ENCODE measurements around the gene FLOT2. TPM values are rescaled to one million over a fixed set of nuclear protein-coding genes. Genes with fewer than 3 reads are reported as not detected.
A peak's percentile ranks its signal among the peaks of the same experiment; 100 is the strongest.
"Not testable (repeated sequence)": the region's sequence is repeated elsewhere in the genome, so short reads cannot be mapped to it uniquely, and the experiment has no call there.

Gene FLOT2
- total RNA-seq, 4 donors from 2014 or later: 44.8 to 81.8 (median 65.2) TPM

- intact Hi-C loops (cut with DNase I): loop anchor here (10.0 kb wide), 1 partner anchor 78 kb away; no protein-coding TSS in a partner anchor
- TF ChIP-seq, protein P1, sequence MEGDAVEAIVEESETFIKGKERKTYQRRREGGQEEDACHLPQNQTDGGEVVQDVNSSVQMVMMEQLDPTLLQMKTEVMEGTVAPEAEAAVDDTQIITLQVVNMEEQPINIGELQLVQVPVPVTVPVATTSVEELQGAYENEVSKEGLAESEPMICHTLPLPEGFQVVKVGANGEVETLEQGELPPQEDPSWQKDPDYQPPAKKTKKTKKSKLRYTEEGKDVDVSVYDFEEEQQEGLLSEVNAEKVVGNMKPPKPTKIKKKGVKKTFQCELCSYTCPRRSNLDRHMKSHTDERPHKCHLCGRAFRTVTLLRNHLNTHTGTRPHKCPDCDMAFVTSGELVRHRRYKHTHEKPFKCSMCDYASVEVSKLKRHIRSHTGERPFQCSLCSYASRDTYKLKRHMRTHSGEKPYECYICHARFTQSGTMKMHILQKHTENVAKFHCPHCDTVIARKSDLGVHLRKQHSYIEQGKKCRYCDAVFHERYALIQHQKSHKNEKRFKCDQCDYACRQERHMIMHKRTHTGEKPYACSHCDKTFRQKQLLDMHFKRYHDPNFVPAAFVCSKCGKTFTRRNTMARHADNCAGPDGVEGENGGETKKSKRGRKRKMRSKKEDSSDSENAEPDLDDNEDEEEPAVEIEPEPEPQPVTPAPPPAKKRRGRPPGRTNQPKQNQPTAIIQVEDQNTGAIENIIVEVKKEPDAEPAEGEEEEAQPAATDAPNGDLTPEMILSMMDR (IDR thresholded peaks at IDR 0.05): peak in 2 of 6 experiments; percentile 27 to 46
- TF ChIP-seq POLR2A (IDR thresholded peaks at IDR 0.05): peak in 2 of 4 donors; percentile 56 to 75
- Histone ChIP-seq H3K36me3 (no peaks in the 10 kb centered on the region), H3K27me3 (no peaks in the 10 kb centered on the region), H3K9me3 (no peaks in the 10 kb centered on the region), H3K27ac (peak within 1 kb of the TSS; percentile 73 to 88 (median 80)), H3K4me3 (peak within 1 kb of the TSS; percentile 71 to 85 (median 78)), H3K4me1 (peaks cover 5 to 31% (median 6%) of the 10 kb centered on the region in 3 donors)
- no peak for DNase-seq
- 1 to 2% methylated on average over 29 to 38 of the region's 44 CpGs for WGBS, 2 donors
Measured at GRCh38 chr17:28842282-28843012, 55.1 kb downstream of the FLOT2 start, which contains the start of gene FAM222B. TSS of gene FAM222B (minus strand) at chr17:28842790. CDS start at chr17:28766667, 76,123 bp downstream.

DNA sequence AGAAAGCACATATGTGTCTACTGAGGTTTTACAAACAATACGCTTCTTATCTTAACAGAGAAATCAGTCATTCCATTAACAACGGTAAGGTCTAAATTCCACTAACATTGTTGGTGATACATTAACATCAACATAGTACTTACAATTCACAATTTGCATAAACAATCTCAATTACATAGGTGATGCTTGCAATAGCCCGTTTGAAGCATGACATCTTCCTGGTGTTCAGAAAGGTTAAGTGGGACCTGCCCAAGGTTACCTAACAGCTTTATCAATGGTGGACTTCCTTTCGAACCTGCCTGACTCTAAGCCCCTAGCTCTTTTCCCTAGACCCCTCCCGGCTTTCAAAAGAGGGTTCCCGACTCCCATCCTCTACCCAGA, 55.6 kb downstream of the FLOT2 start:
- Histone ChIP-seq H3K27me3 (no peaks in the 10 kb centered on the region), H3K27ac (peak overlapping the region; percentile 73 to 88 (median 80)), H3K9me3 (no peaks in the 10 kb centered on the region), H3K36me3 (no peaks in the 10 kb centered on the region), H3K4me3 (peak overlapping the region; percentile 71 to 85 (median 78)), H3K4me1 (peaks cover 5 to 31% (median 6%) of the 10 kb centered on the region in 3 donors)
- intact Hi-C loops (cut with DNase I): loop anchor here (10.0 kb wide), 1 partner anchor 77 kb away; no protein-coding TSS in a partner anchor
- DNase-seq: no peak
- 2 to 3% methylated on average over 6 of the region's 6 CpGs for WGBS, 2 donors
- TF ChIP-seq, protein P1 (IDR thresholded peaks at IDR 0.05): no peak
- no peak for TF ChIP-seq POLR2A (IDR thresholded peaks at IDR 0.05)

DNA sequence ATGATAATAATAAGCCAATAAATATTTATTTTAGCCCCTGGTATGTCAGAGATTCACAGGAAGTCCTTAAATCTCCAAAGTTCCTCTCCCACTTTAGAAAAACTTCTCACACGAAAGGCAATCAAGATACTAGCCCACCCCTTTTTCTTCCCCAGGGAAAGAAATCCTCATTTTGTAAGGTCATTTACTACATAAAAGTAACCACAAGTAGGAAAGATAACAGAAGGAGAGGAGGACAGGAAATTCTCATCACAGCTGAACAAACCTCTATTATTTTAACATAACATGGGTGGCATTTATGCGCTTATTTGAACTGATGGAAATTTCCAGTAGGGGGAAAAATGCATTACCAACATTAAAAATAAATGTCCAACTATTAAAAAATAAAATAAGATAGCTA, 58.3 kb downstream of the FLOT2 start:
- no peak overlapping the region for H3K27ac ChIP-seq
- H3K9me3 ChIP-seq: no peaks in the 10 kb centered on the region
- H3K4me1 ChIP-seq: peaks cover 5 to 31% (median 6%) of the 10 kb centered on the region in 3 donors
- no peaks in the 10 kb centered on the region for H3K27me3 ChIP-seq
- no peak for DNase-seq
- intact Hi-C loops (cut with DNase I): no loop called here
- TF ChIP-seq, protein P1 (IDR thresholded peaks at IDR 0.05): no peak
- TF ChIP-seq POLR2A (IDR thresholded peaks at IDR 0.05): no peak
- no peak overlapping the region for H3K4me3 ChIP-seq
- 82 to 100% methylated on average over 2 of the region's 2 CpGs for WGBS, 2 donors
- H3K36me3 ChIP-seq: peaks cover 0 to 2% (median 0%) of the 10 kb centered on the region in 3 donors

GRCh38 chr17:28836541-28836940, 61.0 kb downstream of the FLOT2 start:
- intact Hi-C loops (cut with DNase I); H3K36me3 ChIP-seq; H3K27ac ChIP-seq; DNase-seq; H3K9me3 ChIP-seq; H3K4me3 ChIP-seq; H3K27me3 ChIP-seq: not testable (repeated sequence)
- WGBS, 2 donors: 93 to 97% methylated on average over 5 to 10 of the region's 10 CpGs
- peaks cover 1 to 17% (median 5%) of the 10 kb centered on the region in 3 donors for H3K4me1 ChIP-seq

DNA sequence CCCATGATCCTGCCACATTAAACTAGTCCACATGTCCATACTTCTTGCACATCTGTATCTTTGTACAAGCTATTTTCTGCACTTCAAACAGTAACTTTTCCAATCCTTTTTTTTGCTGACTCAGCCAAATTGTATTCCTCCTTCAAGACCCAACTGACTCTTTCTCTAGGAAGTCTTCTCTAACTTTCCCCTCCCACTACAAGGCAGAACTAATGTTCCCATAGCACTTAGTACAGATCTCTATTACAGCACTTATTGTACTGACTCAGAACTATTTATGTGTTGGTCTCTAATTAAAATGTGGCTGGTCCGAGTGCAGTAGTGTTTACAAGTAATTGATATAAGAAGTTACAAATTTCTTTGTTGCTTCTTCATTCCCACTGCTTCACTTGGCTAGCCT, 63.1 kb downstream of the FLOT2 start:
- H3K27ac ChIP-seq: no peak overlapping the region
- DNase-seq: no peak
- intact Hi-C loops (cut with DNase I): no loop called here
- TF ChIP-seq POLR2A (IDR thresholded peaks at IDR 0.05): no peak
- TF ChIP-seq, protein P1 (IDR thresholded peaks at IDR 0.05): no peak
- H3K9me3 ChIP-seq: no peaks in the 10 kb centered on the region
- no peaks in the 10 kb centered on the region for H3K27me3 ChIP-seq
- H3K4me3 ChIP-seq: no peak overlapping the region
- no peaks in the 10 kb centered on the region for H3K4me1 ChIP-seq
- 100% methylated on average over 1 of the region's 1 CpG for WGBS, 2 donors
- H3K36me3 ChIP-seq: peaks cover 0 to 7% (median 0%) of the 10 kb centered on the region in 3 donors

Small RNA genes lying within 50 kb of the gene (small RNA-seq; reads per million reads assigned to genes)
- gene RF00019: 0 reads per million in 4 donors

Other genes with a start within 250 kb of the FLOT2 start
- gene SDF2, start 235.8 kb downstream of the FLOT2 start, total RNA-seq: 10 to 100 TPM; 20.3 to 38.3 (median 34.6) TPM
- gene SUPT6H, start 235.5 kb downstream of the FLOT2 start, total RNA-seq: 10 to 100 TPM; 26.4 to 59.3 (median 48.8) TPM
- 1 to 10 TPM in 1 of 4 donors, under 1 TPM in 2, not detected in 1; 0.48 to 1.1 (median 0.64) TPM for gene PROCA1, start 185.8 kb downstream of the FLOT2 start, total RNA-seq
- 10 to 100 TPM; 27.6 to 98.0 (median 65.1) TPM for gene RAB34, start 179.9 kb downstream of the FLOT2 start, total RNA-seq
- gene RPL23A, start 177.7 kb downstream of the FLOT2 start, total RNA-seq: 100 to 1,000 TPM; 236 to 881 (median 571) TPM
- gene TLCD1, start 171.5 kb downstream of the FLOT2 start, total RNA-seq: 10 to 100 TPM in 3 of 4 donors, 1 to 10 TPM in 1; 8.8 to 17.0 (median 13.0) TPM
- gene NEK8, start 168.9 kb downstream of the FLOT2 start, total RNA-seq: 1 to 10 TPM; 1.1 to 7.3 (median 2.6) TPM
- gene TRAF4, start 153.7 kb downstream of the FLOT2 start, total RNA-seq: 10 to 100 TPM; 25.0 to 39.8 (median 33.0) TPM
- gene FAM222B, start 54.9 kb downstream of the FLOT2 start, total RNA-seq: 10 to 100 TPM in 2 of 4 donors, 1 to 10 TPM in 2; 8.0 to 16.4 (median 11.2) TPM
- gene ERAL1, start 42.7 kb downstream of the FLOT2 start, total RNA-seq: 10 to 100 TPM; 24.7 to 41.6 (median 37.8) TPM
- 10 to 100 TPM; 10.3 to 17.0 (median 14.9) TPM for gene DHRS13, start 5.3 kb upstream of the FLOT2 start, total RNA-seq
- gene PHF12, start 53.8 kb upstream of the FLOT2 start, total RNA-seq: 10 to 100 TPM; 13.0 to 35.6 (median 18.8) TPM
- gene SEZ6, start 108.3 kb upstream of the FLOT2 start, total RNA-seq: not detected
- gene PIPOX, start 145.4 kb upstream of the FLOT2 start, total RNA-seq: 1 to 10 TPM in 2 of 4 donors, not detected in 2; 1.3 to 4.2 TPM

Measured in esophagus squamous epithelium (tissue), 5 donors.